Testis (tissue), 2 donors: ENCODE measurements around the gene PSMG4.

ENCODE experiments used
- CTCF ChIP-seq, 3 experiments: fragments of 450-650 bp in 2 of 3; fragments of 200-600 bp in 1 of 3; sonication (generic) in 1 of 3; IDR thresholded peaks; one replicate each; pipeline ENCODE4 v1.5.1; 2016 to 2019; ENCODE audit warnings: antibody characterized with exemption in 3 of 3, mild to moderate bottlenecking in 2 of 3, moderate library complexity in 1 of 3
- POLR2A ChIP-seq: fragments of 450-650 bp; IDR thresholded peaks from one replicate; pipeline ENCODE4 v1.6.1; 2017; ENCODE audit warnings: antibody characterized with exemption, mild to moderate bottlenecking, moderate library complexity

DNA sequence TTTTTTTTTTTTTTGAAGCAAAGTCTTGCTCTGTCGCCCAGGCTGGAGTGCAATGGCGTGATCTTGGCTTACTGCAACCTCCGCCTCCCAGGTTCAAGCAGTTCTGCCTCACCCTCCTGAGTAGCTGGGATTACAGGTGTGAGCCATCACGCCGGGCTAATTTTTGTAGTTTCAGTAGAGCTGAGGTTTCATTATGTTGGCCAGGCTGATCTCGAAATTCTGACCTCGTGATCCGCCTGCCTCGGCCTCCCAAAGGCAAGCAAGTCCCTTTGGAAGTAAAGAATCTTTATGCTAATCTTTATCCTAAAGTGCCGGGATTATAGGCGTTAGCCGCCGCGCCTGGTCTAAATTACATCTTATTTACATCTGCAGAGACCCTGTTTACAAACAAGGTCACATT, 1.5 kb downstream of the PSMG4 start:
- TF ChIP-seq POLR2A (no peak), CTCF (IDR thresholded peaks at IDR 0.05) (no peak)
